Fibroblast of skin of left quadriceps (primary cell): ENCODE data around the gene C7.
"Not testable (repeated sequence)": the region's sequence is repeated elsewhere in the genome, so short reads cannot be mapped to it uniquely, and the experiment has no call there.

Experiments used
- DNase-seq, 2 experiments: peaks; one replicate each; pipeline ENCODE4 v3.0.0-alpha.2; 2013; ENCODE audit warnings: low read depth in 2 of 2

Gene C7

GRCh38 chr5:40909264-40909663, at the start of gene C7:
Gene C7 (plus strand): TSS chr5:40909497. CDS start chr5:40909611, 114 bp downstream.
- no peak for DNase-seq

- DNase-seq: no peak
Observed at GRCh38 chr5:40860711-40861110, 48.6 kb upstream of the C7 start.

GRCh38 chr5:40865004-40865403, 44.3 kb upstream of the C7 start:
- not testable (repeated sequence) for DNase-seq

DNA sequence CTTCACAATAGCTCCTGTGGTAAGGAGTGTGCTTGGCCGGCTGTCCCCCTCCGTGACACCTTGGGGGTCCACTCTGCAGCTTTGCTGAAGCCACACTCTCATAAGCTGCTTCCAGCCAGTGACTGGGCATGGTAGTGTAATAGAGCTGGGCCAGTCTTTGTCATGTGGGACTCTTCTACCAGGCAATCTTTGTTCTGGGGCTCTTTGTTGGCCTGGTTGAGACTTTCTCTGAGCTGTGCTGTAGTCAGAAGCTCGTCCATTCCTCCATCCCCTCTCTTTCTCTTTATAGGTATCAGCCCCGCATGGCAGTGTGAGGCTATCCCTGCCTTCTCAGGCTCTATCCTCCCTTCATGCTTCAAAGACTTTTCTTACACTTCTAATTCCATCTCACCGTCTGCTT, 42.5 kb upstream of the C7 start:
- no peak for DNase-seq

GRCh38 chr5:40869384-40869783, 39.9 kb upstream of the C7 start:
- no peak for DNase-seq

DNA sequence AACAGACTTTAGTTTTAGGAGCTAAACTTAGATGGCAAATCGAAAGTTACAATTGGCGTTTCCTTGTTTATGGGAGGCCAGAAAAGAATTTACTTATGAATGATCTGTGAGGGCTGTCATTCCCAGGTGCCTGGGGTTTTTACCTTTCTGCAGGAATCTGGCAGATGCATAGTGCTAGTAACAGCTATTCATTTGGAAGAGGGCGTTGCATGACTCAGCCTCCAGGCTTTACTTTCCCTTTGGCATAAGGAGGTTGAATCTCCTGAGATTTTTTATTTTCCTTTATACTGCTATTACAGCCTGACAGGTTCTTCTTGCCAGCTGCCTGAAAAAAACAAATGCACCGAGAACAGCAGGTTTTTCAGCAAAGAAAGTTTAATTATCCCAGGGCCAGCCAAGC, 38.1 kb upstream of the C7 start:
- no peak for DNase-seq

DNA sequence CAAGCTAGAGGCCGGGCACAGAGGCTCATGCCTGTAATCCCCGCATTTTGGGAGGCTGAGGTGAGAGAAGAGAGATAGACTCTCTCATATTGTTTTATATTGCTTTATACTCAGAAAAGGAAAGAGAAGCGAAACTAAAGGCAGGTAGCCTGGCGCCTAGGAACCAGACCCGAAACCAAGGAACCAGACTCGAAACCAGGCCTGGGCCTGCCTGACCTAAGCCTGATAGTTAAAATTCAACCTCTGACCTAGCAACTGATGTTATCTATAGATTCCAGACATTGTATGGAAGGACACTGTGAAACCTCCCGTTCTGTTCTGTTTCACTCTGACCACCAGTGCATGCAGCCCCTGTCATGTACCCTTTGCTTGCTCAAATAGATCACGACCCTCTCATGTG, 37.0 kb upstream of the C7 start:
- DNase-seq: not testable (repeated sequence)

DNA sequence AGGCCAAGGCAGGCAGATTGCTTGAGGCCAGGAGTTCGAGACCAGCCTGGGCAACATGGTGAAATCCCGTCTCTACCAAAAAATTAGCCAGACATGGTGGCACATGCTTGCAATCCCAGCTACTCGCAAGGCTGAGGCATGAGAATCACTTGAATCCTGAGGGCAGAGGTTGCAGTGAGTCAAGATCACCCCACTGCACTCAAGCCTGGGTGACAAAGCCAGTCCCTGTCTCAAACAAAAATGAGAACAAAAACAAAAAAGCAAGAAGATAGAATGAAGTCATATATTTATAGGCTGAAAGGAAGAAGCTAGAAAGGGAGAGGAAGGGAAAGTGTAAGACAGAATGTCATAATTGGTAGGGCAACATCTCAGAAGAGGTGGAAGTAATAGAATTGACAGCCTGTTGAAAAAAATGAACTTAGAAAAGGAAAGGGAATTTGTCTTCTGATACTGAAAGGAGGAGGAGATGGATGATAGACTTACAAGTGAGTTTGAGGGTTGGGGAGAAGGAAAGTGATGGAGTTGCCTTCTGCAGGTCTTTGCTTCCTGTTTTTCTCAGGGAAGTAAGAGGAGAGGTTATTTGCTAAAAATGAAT, 35.9 kb upstream of the C7 start:
- no peak for DNase-seq

GRCh38 chr5:40875958-40876357, 33.3 kb upstream of the C7 start:
- DNase-seq: no peak

DNA sequence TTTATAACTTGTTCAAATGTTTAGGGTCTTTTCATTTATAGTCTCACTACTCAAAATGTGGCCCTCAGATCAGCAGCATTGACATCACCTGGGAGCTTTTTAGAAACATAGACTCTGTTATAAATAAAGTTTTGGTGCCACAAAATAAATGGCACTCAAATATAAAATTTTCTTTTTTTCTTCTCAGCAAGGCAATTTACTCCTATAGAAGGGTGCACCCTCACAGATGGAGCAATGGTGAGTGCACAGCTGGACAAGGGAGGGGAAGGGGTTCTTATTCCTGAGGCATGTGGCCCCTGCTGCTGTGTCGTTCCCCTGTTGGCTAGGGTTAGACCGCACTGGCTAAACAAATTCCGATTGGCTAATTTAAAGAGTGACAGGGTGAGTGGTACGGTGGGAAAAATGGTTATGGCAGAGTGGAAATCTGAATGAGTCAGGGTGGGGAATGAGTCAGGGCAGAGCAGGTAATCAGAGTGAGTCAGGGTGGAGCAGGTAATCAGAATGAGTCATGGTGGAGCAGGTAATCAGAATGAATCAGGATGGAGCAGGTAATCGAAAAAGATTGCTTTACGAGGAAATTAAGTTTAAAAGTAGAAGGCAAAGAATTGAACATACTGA, 31.8 kb upstream of the C7 start:
- DNase-seq: no peak

DNA sequence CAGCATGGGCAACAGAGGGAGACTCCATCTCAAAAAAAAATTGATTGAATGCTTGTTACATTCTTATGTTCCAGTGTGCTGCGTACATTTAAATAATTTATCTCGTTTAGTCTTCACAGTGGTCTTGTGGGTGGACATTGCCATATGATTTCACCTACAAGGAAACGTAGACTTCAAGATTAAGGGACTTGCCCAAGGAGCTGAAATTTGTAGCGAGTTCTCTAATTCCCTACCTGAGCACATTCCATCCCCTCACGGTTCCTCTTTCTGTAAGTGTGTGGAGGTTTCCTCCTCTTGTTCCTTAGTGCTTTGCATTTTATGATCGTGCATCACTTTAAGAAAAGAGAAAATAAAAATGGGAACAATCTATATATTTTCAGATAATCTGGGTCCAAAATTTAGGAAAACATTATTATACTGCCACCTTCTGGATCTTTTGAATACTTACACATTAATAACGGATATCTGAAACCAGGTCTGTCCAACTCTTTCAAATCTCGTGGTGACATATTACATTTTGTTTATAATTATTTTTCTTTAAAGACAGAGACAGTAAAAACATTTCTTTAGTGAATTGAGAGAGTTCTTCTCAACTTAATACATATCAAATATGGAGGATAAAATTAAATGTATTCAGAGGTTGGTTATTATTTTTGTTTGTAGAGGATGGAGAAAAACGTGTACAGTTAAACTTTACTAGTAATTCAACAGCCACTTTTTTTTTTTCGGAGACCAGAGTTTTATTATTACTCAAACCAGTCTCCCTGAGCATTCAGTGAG, 29.9 kb upstream of the C7 start:
- peak; percentile 9 to 14 for DNase-seq

DNA sequence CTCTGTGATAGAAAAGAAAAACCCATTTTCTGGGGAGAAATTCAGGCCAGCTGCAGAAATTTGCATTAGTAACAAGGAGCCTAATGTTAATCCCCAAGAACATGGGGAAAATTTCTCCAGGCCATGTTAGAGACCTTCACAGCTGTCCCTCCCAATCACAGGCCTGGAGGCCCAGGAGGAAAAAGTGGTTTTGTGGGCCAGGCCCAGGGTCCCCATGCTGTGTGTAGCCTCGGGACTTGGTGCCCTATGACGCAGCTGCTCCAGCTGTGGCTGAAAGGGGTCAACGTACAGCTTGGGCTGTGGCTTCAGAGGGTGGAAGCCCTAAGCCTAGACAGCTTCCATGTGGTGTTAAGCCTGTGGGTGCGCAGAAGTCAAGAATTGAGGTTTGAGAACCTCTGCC, 27.0 kb upstream of the C7 start:
- no peak for DNase-seq

DNA sequence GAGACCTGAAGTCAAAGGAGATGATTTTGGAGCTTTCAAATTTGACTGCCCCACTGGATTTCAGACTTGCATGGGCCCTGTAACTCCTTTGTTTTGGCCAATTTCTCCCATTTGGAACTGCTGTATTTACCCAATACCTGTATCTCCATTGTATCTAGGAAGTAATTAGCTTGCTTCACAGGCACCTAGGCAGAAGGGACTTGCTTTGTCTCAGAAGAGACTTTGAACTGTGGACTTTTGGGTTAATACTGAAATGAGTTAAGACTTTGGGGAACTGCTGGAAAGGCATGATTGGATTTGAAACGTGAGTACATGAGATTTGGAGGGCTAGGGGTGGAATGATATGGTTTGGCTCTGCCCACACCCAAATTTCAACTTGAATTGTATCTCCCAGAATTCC, 26.2 kb upstream of the C7 start:
- not testable (repeated sequence) for DNase-seq

DNA sequence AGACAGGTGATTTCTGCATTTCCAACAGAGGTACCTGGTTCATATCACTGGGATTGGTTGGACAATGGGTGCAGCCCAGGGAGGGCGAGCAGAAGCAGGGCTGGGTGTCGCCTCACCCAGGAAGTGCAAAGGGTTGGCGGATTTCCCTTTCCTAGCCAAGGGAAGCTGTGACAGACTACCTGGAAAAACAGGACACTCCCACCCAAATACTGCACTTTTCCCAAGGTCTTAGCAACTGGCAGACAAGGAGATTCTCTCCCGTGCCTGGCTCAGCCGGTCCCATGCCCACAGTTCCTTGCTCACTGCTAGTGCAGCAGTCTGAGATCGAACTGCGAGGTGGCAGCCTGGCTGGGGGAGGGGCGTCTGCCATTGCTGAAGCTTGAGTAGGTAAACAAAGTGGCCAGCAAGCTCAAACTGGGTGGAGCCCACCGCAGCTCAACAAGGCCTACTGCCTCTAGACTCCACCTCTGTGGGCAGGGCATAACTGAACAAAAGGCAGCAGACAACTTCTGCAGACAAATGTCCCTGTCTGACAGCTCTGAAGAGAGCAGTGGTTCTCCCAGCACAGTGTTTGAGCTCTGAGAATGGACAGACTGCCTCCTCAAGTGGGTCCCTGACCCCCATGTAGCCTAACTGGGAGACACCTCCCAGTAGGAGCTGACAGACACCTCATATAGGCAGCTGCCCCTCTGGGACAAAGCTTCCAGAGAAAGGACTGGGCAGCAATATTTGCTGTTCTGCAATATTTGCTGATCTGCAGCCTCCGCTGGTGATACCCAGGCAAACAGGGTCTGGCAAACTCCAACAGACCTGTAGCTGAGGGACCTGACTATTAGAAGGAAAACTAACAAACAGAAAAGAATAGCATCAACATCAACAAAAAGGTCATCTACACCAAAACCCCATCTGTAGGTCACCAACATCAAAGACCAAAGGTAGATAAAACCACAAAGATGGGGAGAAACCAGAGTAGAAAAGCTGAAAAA, 13.6 kb upstream of the C7 start:
- not testable (repeated sequence) for DNase-seq

DNA sequence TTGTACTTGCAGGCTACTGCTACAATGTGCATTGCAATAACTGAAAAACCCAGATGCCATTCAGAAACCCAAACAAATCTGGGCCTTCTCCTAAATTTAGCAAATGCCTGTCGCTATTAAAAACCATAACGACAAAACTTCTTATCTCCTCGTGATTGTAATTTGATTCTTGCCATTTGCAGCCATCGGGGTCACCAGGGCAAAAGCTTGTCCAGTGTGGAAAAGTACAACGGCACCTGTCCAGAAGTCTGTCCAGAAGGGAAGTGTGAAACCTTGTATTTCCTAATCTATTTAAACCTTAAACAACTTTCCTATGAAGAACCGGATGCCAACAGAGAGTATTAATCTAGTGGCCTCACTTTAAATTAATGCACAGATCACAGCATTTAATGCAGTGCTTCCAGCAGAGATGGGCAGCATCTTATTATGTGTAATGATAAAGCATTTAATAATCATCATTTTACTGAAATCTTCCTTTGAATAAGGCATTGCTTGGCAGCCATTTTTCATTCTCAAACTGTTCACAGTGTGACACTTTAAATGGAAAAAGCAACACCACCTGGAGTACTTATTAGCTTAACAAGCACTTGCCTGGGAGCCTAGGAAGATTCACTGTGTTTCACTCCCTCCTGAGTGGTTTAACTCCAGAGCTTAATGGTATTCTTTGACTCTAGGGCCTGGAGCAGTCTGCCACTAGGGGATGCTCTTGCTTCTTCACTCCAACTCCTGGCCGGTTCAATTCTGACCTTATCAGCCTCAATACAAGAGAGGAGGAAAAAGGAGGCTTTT, 4.9 kb upstream of the C7 start:
- DNase-seq: peak; percentile 18 to 24

GRCh38 chr5:40904994-40905306, 4.3 kb upstream of the C7 start:
- no peak for DNase-seq

DNA sequence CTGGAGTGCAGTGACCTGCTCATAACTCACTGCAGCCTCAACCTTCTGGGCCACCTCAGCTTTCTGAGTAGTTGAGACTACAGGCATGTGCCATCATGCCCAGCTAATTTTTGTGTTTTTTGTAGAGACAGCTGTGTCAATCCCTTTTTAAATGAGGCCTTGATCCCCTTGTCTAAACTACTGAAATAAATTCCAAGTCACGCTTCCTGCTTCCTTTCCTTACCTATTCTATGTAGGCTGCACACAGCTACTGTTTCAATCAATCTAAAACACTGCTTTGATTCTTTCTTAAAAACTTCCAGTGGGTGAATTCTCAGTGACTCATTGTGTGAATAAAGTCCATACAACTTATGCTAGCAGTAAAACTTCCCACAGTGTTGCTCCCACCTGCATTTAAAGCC, 2.9 kb upstream of the C7 start:
- no peak for DNase-seq

DNA sequence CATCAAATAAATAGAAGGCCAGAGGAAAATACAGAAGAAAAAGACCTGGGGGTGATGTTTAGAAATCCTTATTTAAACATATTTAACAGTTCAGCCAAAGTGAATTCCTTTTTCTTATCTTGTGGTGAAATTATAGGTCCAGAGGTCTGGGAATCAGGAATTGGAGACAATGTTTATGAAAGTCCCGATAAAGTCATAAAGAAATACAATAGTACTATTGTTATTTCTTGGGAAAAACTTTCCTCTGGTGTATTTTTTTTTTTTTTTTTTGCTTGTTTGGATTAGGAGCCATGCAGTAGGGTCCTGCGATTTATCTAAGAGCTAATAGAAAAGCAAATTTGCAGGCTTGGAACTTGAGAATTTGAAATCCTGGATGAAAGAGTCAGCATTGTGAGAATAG, 426 bp downstream of the C7 start:
- DNase-seq: no peak

GRCh38 chr5:40911266-40911665, 2.0 kb downstream of the C7 start:
- no peak for DNase-seq

GRCh38 chr5:40914835-40915234, 5.5 kb downstream of the C7 start:
- no peak for DNase-seq

GRCh38 chr5:40915341-40915926, 6.1 kb downstream of the C7 start:
- no peak for DNase-seq
